ENCODE data around the gene RNF148.

DNA sequence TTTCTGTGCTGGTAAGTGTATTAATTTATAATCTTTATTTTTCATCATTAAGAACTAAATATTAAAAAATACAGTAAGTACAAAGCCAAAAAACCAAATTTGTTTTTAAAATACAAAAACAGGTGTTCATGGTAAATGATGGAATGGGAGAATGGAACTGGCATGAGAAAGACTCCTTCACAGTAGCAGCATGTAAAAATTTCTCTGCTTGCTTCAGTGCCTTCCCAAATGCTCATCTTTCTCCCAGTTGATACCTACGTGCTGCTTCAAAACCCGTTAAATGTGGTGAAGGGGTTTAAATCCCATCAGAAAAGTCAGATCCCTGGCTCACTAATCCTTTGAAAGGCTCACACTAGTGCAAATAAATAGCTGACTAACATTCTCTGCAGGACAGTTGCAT lies 8.0 kb downstream of the RNF148 start:
- TF ChIP-seq, protein P1, sequence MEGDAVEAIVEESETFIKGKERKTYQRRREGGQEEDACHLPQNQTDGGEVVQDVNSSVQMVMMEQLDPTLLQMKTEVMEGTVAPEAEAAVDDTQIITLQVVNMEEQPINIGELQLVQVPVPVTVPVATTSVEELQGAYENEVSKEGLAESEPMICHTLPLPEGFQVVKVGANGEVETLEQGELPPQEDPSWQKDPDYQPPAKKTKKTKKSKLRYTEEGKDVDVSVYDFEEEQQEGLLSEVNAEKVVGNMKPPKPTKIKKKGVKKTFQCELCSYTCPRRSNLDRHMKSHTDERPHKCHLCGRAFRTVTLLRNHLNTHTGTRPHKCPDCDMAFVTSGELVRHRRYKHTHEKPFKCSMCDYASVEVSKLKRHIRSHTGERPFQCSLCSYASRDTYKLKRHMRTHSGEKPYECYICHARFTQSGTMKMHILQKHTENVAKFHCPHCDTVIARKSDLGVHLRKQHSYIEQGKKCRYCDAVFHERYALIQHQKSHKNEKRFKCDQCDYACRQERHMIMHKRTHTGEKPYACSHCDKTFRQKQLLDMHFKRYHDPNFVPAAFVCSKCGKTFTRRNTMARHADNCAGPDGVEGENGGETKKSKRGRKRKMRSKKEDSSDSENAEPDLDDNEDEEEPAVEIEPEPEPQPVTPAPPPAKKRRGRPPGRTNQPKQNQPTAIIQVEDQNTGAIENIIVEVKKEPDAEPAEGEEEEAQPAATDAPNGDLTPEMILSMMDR (IDR thresholded peaks at IDR 0.05; ENCODE audit: control extremely low read depth in 1 of 3, insufficient read depth in 1 of 3, low read depth in 1 of 3, low read length in 3 of 3), result no peak
- TF ChIP-seq, protein P2, sequence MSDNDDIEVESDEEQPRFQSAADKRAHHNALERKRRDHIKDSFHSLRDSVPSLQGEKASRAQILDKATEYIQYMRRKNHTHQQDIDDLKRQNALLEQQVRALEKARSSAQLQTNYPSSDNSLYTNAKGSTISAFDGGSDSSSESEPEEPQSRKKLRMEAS (IDR thresholded peaks at IDR 0.05), result no peak
- TF ChIP-seq TAF7 (optimal IDR thresholded peaks at IDR 0.05; ENCODE audit: borderline replicate concordance, low read depth, low read length) (no peak), EZH2 (IDR thresholded peaks at IDR 0.05; ENCODE audit: low read depth, low read length, severe bottlenecking) (no peak), SIX5 (IDR thresholded peaks at IDR 0.05; ENCODE audit: low read depth, low read length) (no peak), TAF1 (IDR thresholded peaks at IDR 0.05; ENCODE audit: low read depth, low read length) (no peak), CHD1 (IDR thresholded peaks at IDR 0.05; ENCODE audit: low read depth, low read length) (no peak), BACH1 (IDR thresholded peaks at IDR 0.05; ENCODE audit: low read length) (no peak), POLR2AphosphoS5 (IDR thresholded peaks at IDR 0.05; ENCODE audit: low read depth, low read length) (no peak), JUN (IDR thresholded peaks at IDR 0.05; ENCODE audit: low read depth, low read length) (no peak), POLR2A (IDR thresholded peaks at IDR 0.05; ENCODE audit: control extremely low read depth in 1 of 2, low read depth in 2 of 2, low read length in 2 of 2) (no peak), SRF (IDR thresholded peaks at IDR 0.05; ENCODE audit: low read depth, low read length) (no peak)

All from H1 (cell line).